ENCODE results near the gene NELL1.

NELL1 gene

GRCh38 chr11:20639688-20640087, 29.7 kb upstream of the NELL1 start:
- no peak overlapping the region for H3K4me3 ChIP-seq (replicated peaks; ENCODE audit: insufficient read depth, low read length)
- H3K27ac ChIP-seq (replicated peaks), result no peak overlapping the region
- TF ChIP-seq POLR2AphosphoS5 (IDR thresholded peaks at IDR 0.05; ENCODE audit: low read depth) (no peak), CTCF (IDR thresholded peaks at IDR 0.05; ENCODE audit: insufficient read depth, low read length) (no peak), GABPA (IDR thresholded peaks at IDR 0.05; ENCODE audit: low read depth) (no peak), SPI1 (IDR thresholded peaks at IDR 0.05; ENCODE audit: borderline replicate concordance, low read depth) (no peak), REST (IDR thresholded peaks at IDR 0.05; ENCODE audit: insufficient replicate concordance, low read depth) (no peak)
- no peaks in the 10 kb centered on the region for H3K27me3 ChIP-seq (ENCODE audit: insufficient read depth, poor library complexity, severe bottlenecking)
- no peak for DNase-seq (ENCODE audit: low read depth in 1 of 2, low spot score in 1 of 2)

- TF ChIP-seq REST (IDR thresholded peaks at IDR 0.05; ENCODE audit: insufficient replicate concordance, low read depth) (no peak), SPI1 (IDR thresholded peaks at IDR 0.05; ENCODE audit: borderline replicate concordance, low read depth) (no peak), GABPA (IDR thresholded peaks at IDR 0.05; ENCODE audit: low read depth) (no peak), POLR2AphosphoS5 (IDR thresholded peaks at IDR 0.05; ENCODE audit: low read depth) (no peak), CTCF (IDR thresholded peaks at IDR 0.05; ENCODE audit: insufficient read depth, low read length) (no peak)
- H3K4me3 ChIP-seq (replicated peaks; ENCODE audit: insufficient read depth, low read length), result no peak overlapping the region
- no peak for DNase-seq (ENCODE audit: low read depth in 1 of 2, low spot score in 1 of 2)
- H3K27ac ChIP-seq (replicated peaks), result no peak overlapping the region
- H3K27me3 ChIP-seq (ENCODE audit: insufficient read depth, poor library complexity, severe bottlenecking), result no peaks in the 10 kb centered on the region
These were observed 29.0 kb upstream of the NELL1 start for GRCh38 chr11:20640401-20640800.

GRCh38 chr11:20644360-20644759, 25.0 kb upstream of the NELL1 start:
- Histone ChIP-seq H3K27me3 (ENCODE audit: insufficient read depth, poor library complexity, severe bottlenecking) (no peaks in the 10 kb centered on the region), H3K4me3 (replicated peaks; ENCODE audit: insufficient read depth, low read length) (no peak overlapping the region), H3K27ac (replicated peaks) (no peak overlapping the region)
- TF ChIP-seq GABPA (IDR thresholded peaks at IDR 0.05; ENCODE audit: low read depth), result no peak
- TF ChIP-seq POLR2AphosphoS5 (IDR thresholded peaks at IDR 0.05; ENCODE audit: low read depth), result no peak
- no peak for TF ChIP-seq SPI1 (IDR thresholded peaks at IDR 0.05; ENCODE audit: borderline replicate concordance, low read depth)
- no peak for TF ChIP-seq REST (IDR thresholded peaks at IDR 0.05; ENCODE audit: insufficient replicate concordance, low read depth)
- no peak for TF ChIP-seq CTCF (IDR thresholded peaks at IDR 0.05; ENCODE audit: insufficient read depth, low read length)
- no peak for DNase-seq (ENCODE audit: low read depth in 1 of 2, low spot score in 1 of 2)
